A673 (cell line): ENCODE measurements around the gene CABLES2.

Experiments
- CTCF ChIP-seq: fragments of 300-800, 200-600 bp; sonication (generic); conservative IDR thresholded peaks from 2 replicates; pipeline ENCODE4 v1.5.1; 2017; ENCODE audit warnings: low read depth, mild to moderate bottlenecking, antibody characterized with exemption, low read length, moderate library complexity, mixed read lengths
- EZH2 ChIP-seq: fragments of 200-600 bp; sonication (generic); IDR thresholded peaks from 2 replicates; pipeline ENCODE4 v1.6.1; 2017; ENCODE audit warnings: borderline replicate concordance, low read depth, mild to moderate bottlenecking, mixed read lengths, antibody characterized with exemption, low read length; ENCODE audit not compliant: poor library complexity, severe bottlenecking

GRCh38 chr20:62448038-62448437 is 41.0 kb upstream of the CABLES2 start:
- no peak for TF ChIP-seq CTCF
- no peak for TF ChIP-seq EZH2
